ENCODE data around the gene INTS3. TPM values are rescaled to one million over a fixed set of nuclear protein-coding genes. Genes with fewer than 3 reads are reported as not detected.
A peak's percentile ranks its signal among the peaks of the same experiment; 100 is the strongest.

The INTS3 gene
- total RNA-seq, 6 experiments from 2014 or later = 33.6 to 43.8 (median 36.4) TPM

- peak; percentile 12 for DNase-seq
- no peak overlapping the region for H3K27ac Mint-ChIP-seq
- H3K36me3 Mint-ChIP-seq (ENCODE audit: low read depth) = no peaks in the 10 kb centered on the region
- peaks cover 14% of the 10 kb centered on the region for H3K4me1 Mint-ChIP-seq (ENCODE audit: low read depth)
- H3K27me3 Mint-ChIP-seq (ENCODE audit: insufficient read depth) = peaks cover 48% of the 10 kb centered on the region
- H3K9me3 Mint-ChIP-seq = no peaks in the 10 kb centered on the region
- no peak overlapping the region for H3K4me3 Mint-ChIP-seq
- no peak for TF ChIP-seq CTCF (IDR thresholded peaks at IDR 0.05)
These were observed 44.0 kb upstream of the INTS3 start for GRCh38 chr1:153683854-153684253.

- H3K27ac Mint-ChIP-seq = no peak overlapping the region
- H3K36me3 Mint-ChIP-seq (ENCODE audit: low read depth) = no peaks in the 10 kb centered on the region
- TF ChIP-seq CTCF (IDR thresholded peaks at IDR 0.05) = no peak
- H3K9me3 Mint-ChIP-seq = no peaks in the 10 kb centered on the region
- DNase-seq = no peak
- H3K4me1 Mint-ChIP-seq (ENCODE audit: low read depth) = peaks cover 9% of the 10 kb centered on the region
- H3K27me3 Mint-ChIP-seq (ENCODE audit: insufficient read depth) = peaks cover 46% of the 10 kb centered on the region
- H3K4me3 Mint-ChIP-seq = no peak overlapping the region
These were observed 43.0 kb upstream of the INTS3 start for GRCh38 chr1:153684892-153685291.

GRCh38 chr1:153685544-153686340 lies 42.1 kb upstream of the INTS3 start:
- Mint-ChIP-seq H3K27ac (no peak overlapping the region), H3K27me3 (ENCODE audit: insufficient read depth) (peaks cover 47% of the 10 kb centered on the region), H3K4me1 (ENCODE audit: low read depth) (peaks cover 8% of the 10 kb centered on the region), H3K4me3 (no peak overlapping the region), H3K9me3 (no peaks in the 10 kb centered on the region), H3K36me3 (ENCODE audit: low read depth) (no peaks in the 10 kb centered on the region)
- TF ChIP-seq CTCF (IDR thresholded peaks at IDR 0.05) = no peak
- no peak for DNase-seq

- Mint-ChIP-seq H3K36me3 (ENCODE audit: low read depth) (no peaks in the 10 kb centered on the region), H3K9me3 (no peaks in the 10 kb centered on the region), H3K27me3 (ENCODE audit: insufficient read depth) (peaks cover 31% of the 10 kb centered on the region), H3K27ac (no peak overlapping the region), H3K4me1 (ENCODE audit: low read depth) (peaks cover 8% of the 10 kb centered on the region), H3K4me3 (no peak overlapping the region)
- no peak for DNase-seq
- TF ChIP-seq CTCF (IDR thresholded peaks at IDR 0.05) = no peak
These were observed 40.3 kb upstream of the INTS3 start for GRCh38 chr1:153687346-153688125.

- DNase-seq = no peak
- Mint-ChIP-seq H3K4me1 (ENCODE audit: low read depth) (peaks cover 8% of the 10 kb centered on the region), H3K27me3 (ENCODE audit: insufficient read depth) (peaks cover 29% of the 10 kb centered on the region), H3K4me3 (no peak overlapping the region), H3K36me3 (ENCODE audit: low read depth) (no peaks in the 10 kb centered on the region), H3K27ac (no peak overlapping the region), H3K9me3 (no peaks in the 10 kb centered on the region)
- no peak for TF ChIP-seq CTCF (IDR thresholded peaks at IDR 0.05)
These were observed 39.6 kb upstream of the INTS3 start for GRCh38 chr1:153688276-153688675.

Data from HFFc6 (cell line).